Peyer's patch (tissue), 4 donors: ENCODE results near the gene TCF19.

ENCODE experiments used
- CTCF ChIP-seq, 6 experiments: fragments of 450-650 bp in 4 of 6; fragments of 200-600 bp in 2 of 6; sonication (generic) in 1 of 6; IDR thresholded peaks; one replicate each; pipeline ENCODE4 v1.5.1; 2017 to 2019; ENCODE audit warnings: antibody characterized with exemption in 6 of 6, mild to moderate bottlenecking in 3 of 6, moderate library complexity in 1 of 6
- POLR2A ChIP-seq, 2 donors: fragments of 450-650 bp; IDR thresholded peaks; one replicate each; pipeline ENCODE4 v1.5.1; 2017; ENCODE audit warnings: antibody characterized with exemption in 2 of 2, mild to moderate bottlenecking in 2 of 2, moderate library complexity in 2 of 2

DNA sequence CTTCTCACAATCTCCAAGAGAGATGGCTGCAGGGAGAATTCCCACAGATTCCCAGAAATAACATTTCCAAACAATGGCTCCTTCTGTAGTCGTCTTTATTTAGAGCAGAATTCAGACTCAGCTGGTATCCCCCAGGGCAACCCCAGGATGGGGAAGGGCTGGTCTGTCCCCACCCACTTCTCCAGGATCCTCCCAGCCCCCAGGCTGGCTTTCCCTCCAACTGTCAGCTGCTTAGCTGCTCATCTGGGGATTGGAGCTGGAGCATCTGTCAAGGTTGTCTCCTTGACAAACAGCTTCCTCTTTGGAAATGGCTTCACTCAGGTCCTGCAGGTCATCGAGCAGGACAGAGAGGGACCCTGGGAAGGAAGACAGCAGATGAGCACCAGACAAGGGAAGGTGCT lies 16.0 kb upstream of the TCF19 start:
- TF ChIP-seq CTCF (IDR thresholded peaks at IDR 0.05) (no peak), POLR2A (IDR thresholded peaks at IDR 0.05) (no peak)
